Measurements from ENCODE around the gene LGR4. TPM values are rescaled to one million over a fixed set of nuclear protein-coding genes. Genes with fewer than 3 reads are reported as not detected.

Gene LGR4
- total and polyA plus RNA-seq, 10 donors: 1.5 to 47.2 (median 27.0) TPM

GRCh38 chr11:27390318-27391295 lies 82.0 kb downstream of the LGR4 start:
- no peak for DNase-seq
- Histone ChIP-seq H3K27me3 (replicated peaks in 1 of 7) (no peaks in the 10 kb centered on the region), H3K36me3 (no peaks in the 10 kb centered on the region), H3K9me3 (no peaks in the 10 kb centered on the region), H3K4me3 (no peak overlapping the region), H3K27ac (no peak overlapping the region), H3K4me1 (peaks cover 0 to 7% (median 0%) of the 10 kb centered on the region in 6 donors)
- 87 to 93% (median 90%) methylated on average over 6 of the region's 6 CpGs for WGBS, 5 donors
- no peak for TF ChIP-seq POLR2A (IDR thresholded peaks at IDR 0.05)
- no peak for TF ChIP-seq POLR2AphosphoS5 (IDR thresholded peaks at IDR 0.05)
- no peak for TF ChIP-seq CTCF (IDR thresholded peaks at IDR 0.05 in 8 of 11, conservative IDR thresholded peaks at IDR 0.05 in 3 of 11)
- intact Hi-C loops (cut with DNase I; ENCODE audit: low total_unique reads): no loop called here

GRCh38 chr11:27388869-27389268 lies 83.7 kb downstream of the LGR4 start:
- Histone ChIP-seq H3K9me3 (no peaks in the 10 kb centered on the region), H3K4me1 (peaks cover 0 to 7% (median 0%) of the 10 kb centered on the region in 6 donors), H3K4me3 (no peak overlapping the region), H3K27me3 (replicated peaks in 1 of 7) (no peaks in the 10 kb centered on the region), H3K27ac (no peak overlapping the region), H3K36me3 (no peaks in the 10 kb centered on the region)
- no peak for DNase-seq
- WGBS, 5 donors: 55 to 91% (median 74%) methylated on average over 1 of the region's 1 CpG
- TF ChIP-seq CTCF (IDR thresholded peaks at IDR 0.05 in 8 of 11, conservative IDR thresholded peaks at IDR 0.05 in 3 of 11): no peak
- no peak for TF ChIP-seq POLR2AphosphoS5 (IDR thresholded peaks at IDR 0.05)
- TF ChIP-seq POLR2A (IDR thresholded peaks at IDR 0.05): no peak
- intact Hi-C loops (cut with DNase I; ENCODE audit: low total_unique reads): no loop called here

- no peak for TF ChIP-seq CTCF (IDR thresholded peaks at IDR 0.05 in 8 of 11, conservative IDR thresholded peaks at IDR 0.05 in 3 of 11)
- H3K4me1 ChIP-seq: peaks cover 0 to 7% (median 0%) of the 10 kb centered on the region in 6 donors
- H3K9me3 ChIP-seq: no peaks in the 10 kb centered on the region
- intact Hi-C loops (cut with DNase I; ENCODE audit: low total_unique reads): no loop called here
- no peaks in the 10 kb centered on the region for H3K36me3 ChIP-seq
- H3K4me3 ChIP-seq: no peak overlapping the region
- 15 to 67% (median 36%) methylated on average over 2 of the region's 2 CpGs for WGBS, 5 donors
- H3K27ac ChIP-seq: no peak overlapping the region
- no peaks in the 10 kb centered on the region for H3K27me3 ChIP-seq (replicated peaks in 1 of 7)
- no peak for DNase-seq
Measured at GRCh38 chr11:27388001-27388400, 84.6 kb downstream of the LGR4 start.

GRCh38 chr11:27387362-27387761 lies 85.2 kb downstream of the LGR4 start:
- H3K4me3 ChIP-seq: no peak overlapping the region
- H3K9me3 ChIP-seq: no peaks in the 10 kb centered on the region
- WGBS, 5 donors: 34 to 65% (median 35%) methylated on average over 2 of the region's 2 CpGs
- peaks cover 0 to 6% (median 0%) of the 10 kb centered on the region in 6 donors for H3K4me1 ChIP-seq
- no peaks in the 10 kb centered on the region for H3K27me3 ChIP-seq (replicated peaks in 1 of 7)
- TF ChIP-seq POLR2AphosphoS5 (IDR thresholded peaks at IDR 0.05) (no peak), POLR2A (IDR thresholded peaks at IDR 0.05) (no peak), CTCF (IDR thresholded peaks at IDR 0.05 in 8 of 11, conservative IDR thresholded peaks at IDR 0.05 in 3 of 11) (no peak)
- no peak for DNase-seq
- H3K36me3 ChIP-seq: no peaks in the 10 kb centered on the region
- no peak overlapping the region for H3K27ac ChIP-seq
- intact Hi-C loops (cut with DNase I; ENCODE audit: low total_unique reads): no loop called here
